HEK293 (cell line): Measurements from ENCODE around the gene EGFR.

ENCODE experiments used
- CTCF ChIA-PET: fragments of 350-600 bp; formaldehyde crosslinking; extraction: SDS; loops from one replicate; lab custom pipeline; 2021; ENCODE audit warnings: antibody characterized with exemption; lab: Yijun Ruan, JAX
- POLR2A ChIA-PET: fragments of 300-600 bp; formaldehyde crosslinking; extraction: SDS; loops from one replicate; lab custom pipeline; 2020; ENCODE audit warnings: antibody characterized with exemption, inconsistent platforms; lab: Yijun Ruan, JAX
- H3K27ac ChIP-seq: fragments of 200-500 bp; sonication (Bioruptor generic); 2 replicates; pipeline ENCODE4 v1.5.1; 2014; ENCODE audit warnings: low read depth, low read length, control low read depth, inconsistent platforms; ENCODE audit errors: extremely low read depth
- H3K36me3 ChIP-seq, 2 experiments: fragments of 200-500 bp in 1 of 2; sonication (Bioruptor generic) in 1 of 2; 1 replicate in 1 of 2; 2 replicates in 1 of 2; pipeline ENCODE4 v1.5.1; 2014 to 2017; ENCODE audit warnings: inconsistent platforms in 2 of 2, low read length in 2 of 2; ENCODE audit not compliant: control insufficient read depth in 2 of 2, insufficient read depth in 1 of 2
- H3K4me1 ChIP-seq: fragments of 200-500 bp; sonication (Bioruptor generic); 2 replicates; pipeline ENCODE4 v1.5.1; 2014; ENCODE audit warnings: mild to moderate bottlenecking, low read length, inconsistent platforms; ENCODE audit not compliant: control insufficient read depth, insufficient read depth
- H3K4me3 ChIP-seq: 2 replicates; pipeline ENCODE4 v1.5.1; 2011; ENCODE audit warnings: low read depth, mild to moderate bottlenecking, control low read depth, low read length, moderate library complexity
- H3K9me3 ChIP-seq: fragments of 200-500 bp; sonication (Bioruptor generic); 2 replicates; pipeline ENCODE4 v1.5.1; 2014; ENCODE audit warnings: low read depth, low read length, inconsistent platforms; ENCODE audit not compliant: control insufficient read depth, insufficient read depth
- GLI2 ChIP-seq: fragments of 450-650 bp; formaldehyde crosslinking; IDR thresholded peaks from 2 replicates; pipeline ENCODE4; 2017; ENCODE audit warnings: missing biosample characterization, missing genetic modification characterization, low read depth, borderline replicate concordance
- HOXC10 ChIP-seq: sonication (generic); formaldehyde crosslinking; IDR thresholded peaks from 2 replicates; pipeline ENCODE4 v1.8.1; 2023; ENCODE audit warnings: mild to moderate bottlenecking, missing genetic modification reagents
- KLF7 ChIP-seq: fragments of 450-650 bp; formaldehyde crosslinking; IDR thresholded peaks from 2 replicates; pipeline ENCODE4 v1.5.1; 2016; ENCODE audit warnings: missing biosample characterization, missing genetic modification characterization, borderline replicate concordance
- MEIS1 ChIP-seq: sonication (generic); formaldehyde crosslinking; IDR thresholded peaks from 2 replicates; pipeline ENCODE4 v1.8.1; 2022; ENCODE audit warnings: missing genetic modification reagents, mild to moderate bottlenecking, borderline replicate concordance
- YY2 ChIP-seq: fragments of 450-650 bp; formaldehyde crosslinking; IDR thresholded peaks from 2 replicates; pipeline ENCODE4 v1.5.1; 2016; ENCODE audit warnings: missing biosample characterization, missing genetic modification characterization
- ZNF155 ChIP-seq: fragments of 450-650 bp; formaldehyde crosslinking; IDR thresholded peaks from 2 replicates; pipeline ENCODE4 v1.5.1; 2016; ENCODE audit warnings: missing biosample characterization, missing genetic modification characterization
- ZNF585B ChIP-seq: fragments of 450-650 bp; formaldehyde crosslinking; IDR thresholded peaks from 2 replicates; pipeline ENCODE4 v1.5.1; 2016; ENCODE audit warnings: missing biosample characterization, missing genetic modification characterization
- ZNF664 ChIP-seq: fragments of 450-650 bp; formaldehyde crosslinking; IDR thresholded peaks from 2 replicates; pipeline ENCODE4 v1.5.1; 2016; ENCODE audit warnings: missing biosample characterization, missing genetic modification characterization
- TF ChIP-seq, protein P1 (sequence below): fragments of 450-650 bp; formaldehyde crosslinking; IDR thresholded peaks from 2 replicates; pipeline ENCODE4 v1.5.1; 2016; ENCODE audit warnings: missing biosample characterization, missing genetic modification characterization
- TF ChIP-seq, protein P2 (sequence below): fragments of 450-650 bp; formaldehyde crosslinking; IDR thresholded peaks from 2 replicates; pipeline ENCODE4 v1.5.1; 2016; ENCODE audit warnings: missing biosample characterization, missing genetic modification characterization
- TF ChIP-seq, protein P3 (sequence below): fragments of 450-650 bp; formaldehyde crosslinking; IDR thresholded peaks from 2 replicates; pipeline ENCODE4 v1.5.1; 2016; ENCODE audit warnings: missing biosample characterization, missing genetic modification characterization
- TF ChIP-seq, protein P4 (sequence below): fragments of 450-650 bp; formaldehyde crosslinking; IDR thresholded peaks from 2 replicates; pipeline ENCODE4 v1.5.1; 2016; ENCODE audit warnings: missing biosample characterization, missing genetic modification characterization
- TF ChIP-seq, protein P5 (sequence below): fragments of 450-650 bp; formaldehyde crosslinking; IDR thresholded peaks from 2 replicates; pipeline ENCODE4 v1.5.1; 2016; ENCODE audit warnings: missing biosample characterization, missing genetic modification characterization
- TF ChIP-seq, protein P6 (sequence below): fragments of 450-650 bp; formaldehyde crosslinking; IDR thresholded peaks from 2 replicates; pipeline ENCODE4 v1.5.1; 2017; ENCODE audit warnings: missing biosample characterization, missing genetic modification characterization

Gene EGFR

DNA sequence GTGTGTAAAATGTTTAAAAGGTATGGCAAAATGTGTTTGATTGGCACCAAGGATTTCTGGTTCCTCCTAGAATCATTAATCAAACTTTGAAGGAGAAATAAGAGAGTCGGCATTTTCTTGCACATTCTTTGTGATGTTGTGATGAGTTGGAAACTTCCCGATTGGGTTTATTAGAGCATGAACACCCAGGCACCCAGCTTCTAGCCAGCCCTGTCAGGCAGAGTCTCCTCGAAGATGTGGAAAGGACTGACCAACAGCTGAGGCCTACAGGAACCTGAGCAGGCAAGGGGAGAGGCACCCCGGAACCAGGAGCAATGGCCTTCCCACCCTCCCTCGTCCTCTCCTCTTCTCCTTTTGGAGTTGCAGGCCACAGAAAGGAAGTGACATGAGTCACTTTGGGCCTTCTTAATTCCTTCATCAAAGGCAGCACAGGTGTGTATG, 68.7 kb downstream of the EGFR start:
- no peaks in the 10 kb centered on the region for H3K9me3 ChIP-seq
- no peaks in the 10 kb centered on the region for H3K36me3 ChIP-seq
- TF ChIP-seq ZNF585B (tag by site-specific recombination) (no peak), GLI2 (tag by site-specific recombination) (no peak), MEIS1 (no peak)
- TF ChIP-seq, protein P1, sequence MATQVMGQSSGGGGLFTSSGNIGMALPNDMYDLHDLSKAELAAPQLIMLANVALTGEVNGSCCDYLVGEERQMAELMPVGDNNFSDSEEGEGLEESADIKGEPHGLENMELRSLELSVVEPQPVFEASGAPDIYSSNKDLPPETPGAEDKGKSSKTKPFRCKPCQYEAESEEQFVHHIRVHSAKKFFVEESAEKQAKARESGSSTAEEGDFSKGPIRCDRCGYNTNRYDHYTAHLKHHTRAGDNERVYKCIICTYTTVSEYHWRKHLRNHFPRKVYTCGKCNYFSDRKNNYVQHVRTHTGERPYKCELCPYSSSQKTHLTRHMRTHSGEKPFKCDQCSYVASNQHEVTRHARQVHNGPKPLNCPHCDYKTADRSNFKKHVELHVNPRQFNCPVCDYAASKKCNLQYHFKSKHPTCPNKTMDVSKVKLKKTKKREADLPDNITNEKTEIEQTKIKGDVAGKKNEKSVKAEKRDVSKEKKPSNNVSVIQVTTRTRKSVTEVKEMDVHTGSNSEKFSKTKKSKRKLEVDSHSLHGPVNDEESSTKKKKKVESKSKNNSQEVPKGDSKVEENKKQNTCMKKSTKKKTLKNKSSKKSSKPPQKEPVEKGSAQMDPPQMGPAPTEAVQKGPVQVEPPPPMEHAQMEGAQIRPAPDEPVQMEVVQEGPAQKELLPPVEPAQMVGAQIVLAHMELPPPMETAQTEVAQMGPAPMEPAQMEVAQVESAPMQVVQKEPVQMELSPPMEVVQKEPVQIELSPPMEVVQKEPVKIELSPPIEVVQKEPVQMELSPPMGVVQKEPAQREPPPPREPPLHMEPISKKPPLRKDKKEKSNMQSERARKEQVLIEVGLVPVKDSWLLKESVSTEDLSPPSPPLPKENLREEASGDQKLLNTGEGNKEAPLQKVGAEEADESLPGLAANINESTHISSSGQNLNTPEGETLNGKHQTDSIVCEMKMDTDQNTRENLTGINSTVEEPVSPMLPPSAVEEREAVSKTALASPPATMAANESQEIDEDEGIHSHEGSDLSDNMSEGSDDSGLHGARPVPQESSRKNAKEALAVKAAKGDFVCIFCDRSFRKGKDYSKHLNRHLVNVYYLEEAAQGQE (tag by site-specific recombination): no peak
- TF ChIP-seq, protein P2, sequence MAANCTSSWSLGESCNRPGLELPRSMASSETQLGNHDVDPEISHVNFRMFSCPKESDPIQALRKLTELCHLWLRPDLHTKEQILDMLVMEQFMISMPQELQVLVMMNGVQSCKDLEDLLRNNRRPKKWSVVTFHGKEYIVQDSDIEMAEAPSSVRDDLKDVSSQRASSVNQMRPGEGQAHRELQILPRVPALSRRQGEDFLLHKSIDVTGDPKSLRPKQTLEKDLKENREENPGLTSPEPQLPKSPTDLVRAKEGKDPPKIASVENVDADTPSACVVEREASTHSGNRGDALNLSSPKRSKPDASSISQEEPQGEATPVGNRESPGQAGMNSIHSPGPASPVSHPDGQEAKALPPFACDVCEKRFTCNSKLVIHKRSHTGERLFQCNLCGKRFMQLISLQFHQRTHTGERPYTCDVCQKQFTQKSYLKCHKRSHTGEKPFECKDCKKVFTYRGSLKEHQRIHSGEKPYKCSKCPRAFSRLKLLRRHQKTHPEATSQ (tag by site-specific recombination): no peak
- peaks cover 5% of the 10 kb centered on the region for H3K4me1 ChIP-seq
- no peak overlapping the region for H3K27ac ChIP-seq
- ChIA-PET CTCF (no interaction called here), POLR2A (interaction anchor here (0.7 kb wide), 1 partner anchor 1001 kb away, joined by 5 read pairs; no protein-coding TSS in a partner anchor)
- H3K4me3 ChIP-seq: no peak overlapping the region

DNA sequence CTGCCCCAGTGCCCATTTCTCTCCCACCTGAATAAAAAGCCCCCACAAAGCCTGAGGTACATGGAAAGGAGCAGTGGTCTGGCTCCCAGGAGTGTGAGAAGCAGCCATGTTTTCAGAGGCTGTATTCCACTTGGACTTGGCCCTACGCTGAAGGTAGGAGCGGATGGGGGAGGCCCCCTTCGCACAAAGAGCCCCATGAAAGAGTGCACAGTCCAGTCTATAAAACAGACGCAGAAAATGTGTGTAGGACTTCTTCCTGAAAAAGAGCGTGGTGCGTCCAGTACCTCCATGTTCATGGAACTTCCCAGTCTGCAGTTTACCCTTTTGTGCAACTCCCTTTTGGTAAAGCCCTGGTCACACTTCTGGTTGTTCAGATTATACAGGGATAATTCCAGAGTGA, 69.3 kb downstream of the EGFR start:
- no peaks in the 10 kb centered on the region for H3K9me3 ChIP-seq
- TF ChIP-seq, protein P3, sequence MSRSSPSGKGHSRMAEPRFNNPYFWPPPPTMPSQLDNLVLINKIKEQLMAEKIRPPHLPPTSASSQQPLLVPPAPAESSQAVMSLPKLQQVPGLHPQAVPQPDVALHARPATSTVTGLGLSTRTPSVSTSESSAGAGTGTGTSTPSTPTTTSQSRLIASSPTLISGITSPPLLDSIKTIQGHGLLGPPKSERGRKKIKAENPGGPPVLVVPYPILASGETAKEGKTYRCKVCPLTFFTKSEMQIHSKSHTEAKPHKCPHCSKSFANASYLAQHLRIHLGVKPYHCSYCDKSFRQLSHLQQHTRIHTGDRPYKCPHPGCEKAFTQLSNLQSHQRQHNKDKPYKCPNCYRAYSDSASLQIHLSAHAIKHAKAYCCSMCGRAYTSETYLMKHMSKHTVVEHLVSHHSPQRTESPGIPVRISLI (tag by site-specific recombination): no peak
- ChIA-PET CTCF (no interaction called here), POLR2A (no interaction called here)
- no peak overlapping the region for H3K27ac ChIP-seq
- H3K36me3 ChIP-seq: no peaks in the 10 kb centered on the region
- H3K4me3 ChIP-seq: no peak overlapping the region
- peaks cover 5% of the 10 kb centered on the region for H3K4me1 ChIP-seq

DNA sequence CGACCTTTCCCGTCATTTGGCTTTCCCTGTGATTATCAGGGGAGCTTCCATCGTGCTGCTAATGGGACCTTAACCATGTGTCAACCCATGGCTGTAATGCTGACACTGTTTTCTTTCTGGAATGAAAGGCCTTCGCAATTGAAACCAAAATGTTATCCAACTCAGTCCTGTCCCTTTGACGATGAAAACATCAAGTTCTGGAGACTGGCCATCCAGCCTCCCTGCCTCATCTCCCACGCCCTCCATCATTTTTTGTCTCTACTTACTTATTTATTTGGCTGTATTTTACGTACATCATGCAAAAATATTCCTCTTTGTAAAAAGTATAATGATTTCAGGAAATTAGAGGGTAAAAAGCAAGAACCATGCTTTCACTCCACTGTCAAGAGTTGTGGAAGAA, 69.8 kb downstream of the EGFR start:
- Histone ChIP-seq H3K36me3 (no peaks in the 10 kb centered on the region), H3K27ac (no peak overlapping the region), H3K9me3 (no peaks in the 10 kb centered on the region), H3K4me3 (no peak overlapping the region), H3K4me1 (peaks cover 5% of the 10 kb centered on the region)
- ChIA-PET CTCF (no interaction called here), POLR2A (no interaction called here)
- TF ChIP-seq, protein P4, sequence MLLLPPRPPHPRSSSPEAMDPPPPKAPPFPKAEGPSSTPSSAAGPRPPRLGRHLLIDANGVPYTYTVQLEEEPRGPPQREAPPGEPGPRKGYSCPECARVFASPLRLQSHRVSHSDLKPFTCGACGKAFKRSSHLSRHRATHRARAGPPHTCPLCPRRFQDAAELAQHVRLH: no peak
- TF ChIP-seq, protein P5, sequence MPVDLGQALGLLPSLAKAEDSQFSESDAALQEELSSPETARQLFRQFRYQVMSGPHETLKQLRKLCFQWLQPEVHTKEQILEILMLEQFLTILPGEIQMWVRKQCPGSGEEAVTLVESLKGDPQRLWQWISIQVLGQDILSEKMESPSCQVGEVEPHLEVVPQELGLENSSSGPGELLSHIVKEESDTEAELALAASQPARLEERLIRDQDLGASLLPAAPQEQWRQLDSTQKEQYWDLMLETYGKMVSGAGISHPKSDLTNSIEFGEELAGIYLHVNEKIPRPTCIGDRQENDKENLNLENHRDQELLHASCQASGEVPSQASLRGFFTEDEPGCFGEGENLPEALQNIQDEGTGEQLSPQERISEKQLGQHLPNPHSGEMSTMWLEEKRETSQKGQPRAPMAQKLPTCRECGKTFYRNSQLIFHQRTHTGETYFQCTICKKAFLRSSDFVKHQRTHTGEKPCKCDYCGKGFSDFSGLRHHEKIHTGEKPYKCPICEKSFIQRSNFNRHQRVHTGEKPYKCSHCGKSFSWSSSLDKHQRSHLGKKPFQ: no peak
- TF ChIP-seq HOXC10 (CRISPR knock-in tag) (no peak), YY2 (tag by site-specific recombination) (no peak), ZNF664 (tag by site-specific recombination) (no peak), KLF7 (no peak), ZNF155 (tag by site-specific recombination) (no peak)
- TF ChIP-seq, protein P6, sequence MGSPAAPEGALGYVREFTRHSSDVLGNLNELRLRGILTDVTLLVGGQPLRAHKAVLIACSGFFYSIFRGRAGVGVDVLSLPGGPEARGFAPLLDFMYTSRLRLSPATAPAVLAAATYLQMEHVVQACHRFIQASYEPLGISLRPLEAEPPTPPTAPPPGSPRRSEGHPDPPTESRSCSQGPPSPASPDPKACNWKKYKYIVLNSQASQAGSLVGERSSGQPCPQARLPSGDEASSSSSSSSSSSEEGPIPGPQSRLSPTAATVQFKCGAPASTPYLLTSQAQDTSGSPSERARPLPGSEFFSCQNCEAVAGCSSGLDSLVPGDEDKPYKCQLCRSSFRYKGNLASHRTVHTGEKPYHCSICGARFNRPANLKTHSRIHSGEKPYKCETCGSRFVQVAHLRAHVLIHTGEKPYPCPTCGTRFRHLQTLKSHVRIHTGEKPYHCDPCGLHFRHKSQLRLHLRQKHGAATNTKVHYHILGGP (tag by site-specific recombination): no peak
